ENCODE data around the gene ZFAND6.

DNA sequence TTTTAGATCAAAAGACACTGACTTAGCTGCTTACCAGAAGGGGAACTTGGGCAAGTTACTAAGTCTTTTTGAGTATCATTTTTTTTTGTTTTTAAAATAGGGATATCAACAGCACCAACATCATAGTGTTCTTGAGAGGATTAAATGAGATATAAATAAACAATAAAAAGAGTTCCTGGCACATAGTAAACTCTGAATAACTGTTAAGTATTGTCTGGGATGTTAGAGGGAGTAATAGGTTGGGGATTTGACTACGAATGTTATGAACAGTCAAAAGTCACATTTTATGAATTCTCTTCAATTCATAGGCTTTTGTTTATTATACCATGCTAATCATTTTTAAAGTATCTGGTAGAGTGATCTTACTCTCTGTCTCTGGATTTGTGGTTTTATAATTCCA, 55.5 kb downstream of the ZFAND6 start:
- TF ChIP-seq EZH2 (IDR thresholded peaks at IDR 0.05) (no peak), POLR2AphosphoS5 (IDR thresholded peaks at IDR 0.05; ENCODE audit: borderline replicate concordance, low read depth, low read length) (no peak)

Measured in SK-N-MC (cell line).